22Rv1 (cell line): ENCODE data around the gene DENND4B.

Experiments used
- ZFX ChIP-seq: fragments of 450-650 bp; IDR thresholded peaks from 2 replicates; pipeline ENCODE4 v1.6.1; 2017; ENCODE audit warnings: antibody characterized with exemption, borderline replicate concordance
- TF ChIP-seq, protein P1 (sequence below): fragments of 450-650 bp; IDR thresholded peaks from 2 replicates; pipeline ENCODE4 v1.5.1; 2017; ENCODE audit warnings: mild to moderate bottlenecking

DNA sequence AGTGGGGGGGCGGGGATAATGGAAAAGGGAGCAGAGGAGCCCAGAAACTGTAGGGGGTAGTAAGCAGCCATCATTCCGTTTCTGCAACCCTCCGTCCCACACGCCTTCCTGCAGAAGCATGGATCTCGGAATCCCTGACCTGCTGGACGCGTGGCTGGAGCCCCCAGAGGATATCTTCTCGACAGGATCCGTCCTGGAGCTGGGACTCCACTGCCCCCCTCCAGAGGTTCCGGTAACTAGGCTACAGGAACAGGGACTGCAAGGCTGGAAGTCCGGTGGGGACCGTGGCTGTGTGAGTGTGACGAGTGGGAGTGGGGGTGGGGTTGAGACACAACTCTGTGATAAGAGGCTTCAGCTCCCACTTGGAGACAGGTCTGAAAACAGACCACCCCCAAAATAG is 21.9 kb upstream of the DENND4B start:
- TF ChIP-seq, protein P1, sequence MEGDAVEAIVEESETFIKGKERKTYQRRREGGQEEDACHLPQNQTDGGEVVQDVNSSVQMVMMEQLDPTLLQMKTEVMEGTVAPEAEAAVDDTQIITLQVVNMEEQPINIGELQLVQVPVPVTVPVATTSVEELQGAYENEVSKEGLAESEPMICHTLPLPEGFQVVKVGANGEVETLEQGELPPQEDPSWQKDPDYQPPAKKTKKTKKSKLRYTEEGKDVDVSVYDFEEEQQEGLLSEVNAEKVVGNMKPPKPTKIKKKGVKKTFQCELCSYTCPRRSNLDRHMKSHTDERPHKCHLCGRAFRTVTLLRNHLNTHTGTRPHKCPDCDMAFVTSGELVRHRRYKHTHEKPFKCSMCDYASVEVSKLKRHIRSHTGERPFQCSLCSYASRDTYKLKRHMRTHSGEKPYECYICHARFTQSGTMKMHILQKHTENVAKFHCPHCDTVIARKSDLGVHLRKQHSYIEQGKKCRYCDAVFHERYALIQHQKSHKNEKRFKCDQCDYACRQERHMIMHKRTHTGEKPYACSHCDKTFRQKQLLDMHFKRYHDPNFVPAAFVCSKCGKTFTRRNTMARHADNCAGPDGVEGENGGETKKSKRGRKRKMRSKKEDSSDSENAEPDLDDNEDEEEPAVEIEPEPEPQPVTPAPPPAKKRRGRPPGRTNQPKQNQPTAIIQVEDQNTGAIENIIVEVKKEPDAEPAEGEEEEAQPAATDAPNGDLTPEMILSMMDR = no peak
- no peak for TF ChIP-seq ZFX
